Caco-2 (cell line): ENCODE data around the gene GALP. TPM values are rescaled to one million over a fixed set of nuclear protein-coding genes. Genes with fewer than 3 reads are reported as not detected.
A peak's percentile ranks its signal among the peaks of the same experiment; 100 is the strongest.
"Not testable (repeated sequence)": the region's sequence is repeated elsewhere in the genome, so short reads cannot be mapped to it uniquely, and the experiment has no call there.

ENCODE experiments used
- BruUV-seq: library from RNA; stranded (reverse); fragments of 400-500 nt; replicated peaks from 2 replicates; lab custom pipeline; 2021; lab: Mats Ljungman, UMichigan
- CTCF ChIA-PET: fragments of 300-600 bp; sonication (Branson Sonifier 250); formaldehyde crosslinking; loops from one replicate; lab custom pipeline; 2022; ENCODE audit warnings: antibody characterized with exemption; lab: Charles Lee
- POLR2A ChIA-PET: fragments of 300-600 bp; sonication (Branson Sonifier 250); formaldehyde crosslinking; loops from one replicate; lab custom pipeline; 2022; ENCODE audit warnings: antibody characterized with exemption; lab: Charles Lee
- DNase-seq, 2 experiments: peaks; one replicate each; pipeline versions ENCODE4 v3.0.0 to v3.0.0-alpha.2; 2020 to 2022
- H3K27me3 ChIP-seq: replicated peaks from 2 replicates; pipeline ENCODE4 v1.6.0; 2011; ENCODE audit warnings: low read length; ENCODE audit not compliant: control insufficient read depth, insufficient read depth
- H3K36me3 ChIP-seq: 2 replicates; pipeline ENCODE4 v1.5.1; 2011; ENCODE audit warnings: low read length; ENCODE audit not compliant: control insufficient read depth, insufficient read depth
- H3K4me1 ChIP-seq: fragments of 250-450 bp; sonication (Bioruptor Pico); 2 replicates; pipeline ENCODE4 v1.5.1; 2020; ENCODE audit warnings: mild to moderate bottlenecking
- H3K4me3 ChIP-seq: 2 replicates; pipeline ENCODE4 v1.5.1; 2011; ENCODE audit warnings: low read depth, mild to moderate bottlenecking, control low read depth, low read length
- H3K9me3 ChIP-seq: fragments of 250-450 bp; sonication (Bioruptor Pico); 2 replicates; pipeline ENCODE4 v1.5.1; 2020; ENCODE audit warnings: mild to moderate bottlenecking, moderate library complexity
- H3K27ac Mint-ChIP-seq: one replicate; pipeline ENCODE4 v1.8.0; 2022; ENCODE audit warnings: mixed read lengths; ENCODE audit not compliant: unreplicated experiment
- H3K27me3 Mint-ChIP-seq: one replicate; pipeline ENCODE4 v1.8.0; 2022; ENCODE audit warnings: mixed read lengths; ENCODE audit not compliant: insufficient read depth, unreplicated experiment
- H3K36me3 Mint-ChIP-seq: one replicate; pipeline ENCODE4 v1.8.0; 2022; ENCODE audit warnings: mild to moderate bottlenecking, mixed read lengths; ENCODE audit not compliant: insufficient read depth, unreplicated experiment
- H3K4me1 Mint-ChIP-seq: one replicate; pipeline ENCODE4 v1.8.0; 2022; ENCODE audit warnings: low read depth, mixed read lengths; ENCODE audit not compliant: unreplicated experiment
- H3K4me3 Mint-ChIP-seq: one replicate; pipeline ENCODE4 v1.8.0; 2022; ENCODE audit warnings: mild to moderate bottlenecking, moderate library complexity, mixed read lengths; ENCODE audit not compliant: unreplicated experiment
- H3K9me3 Mint-ChIP-seq: one replicate; pipeline ENCODE4 v1.8.0; 2022; ENCODE audit warnings: mixed read lengths; ENCODE audit not compliant: unreplicated experiment
- intact Hi-C: fragments of 100-400 bp; cut with micrococcal nuclease; formaldehyde crosslinking; loops from one replicate; pipeline ENCODE4 v1.10.0; 2022; ENCODE audit not compliant: unreplicated experiment
- total RNA-seq: library from RNA; stranded (reverse); gene quantifications from 2 replicates; pipeline ENCODE4 v1.2.3, GENCODE V29; 2022
- TF ChIP-seq, protein P1 (sequence below), 2 experiments: fragments of 200-600 bp in 1 of 2; IDR thresholded peaks; 1 replicate in 1 of 2; 2 replicates in 1 of 2; pipeline versions ENCODE4 v1.5.1 to v1.8.0; 2011 to 2022; ENCODE audit warnings: antibody characterized with exemption in 1 of 2, control low read depth in 1 of 2, inconsistent platforms in 1 of 2, low read depth in 1 of 2, low read length in 1 of 2, mild to moderate bottlenecking in 1 of 2, moderate library complexity in 1 of 2; ENCODE audit not compliant: insufficient read depth in 1 of 2, severe bottlenecking in 1 of 2, unreplicated experiment in 1 of 2

GALP gene
- total RNA-seq, 1 experiment from 2014 or later, result not detected

DNA sequence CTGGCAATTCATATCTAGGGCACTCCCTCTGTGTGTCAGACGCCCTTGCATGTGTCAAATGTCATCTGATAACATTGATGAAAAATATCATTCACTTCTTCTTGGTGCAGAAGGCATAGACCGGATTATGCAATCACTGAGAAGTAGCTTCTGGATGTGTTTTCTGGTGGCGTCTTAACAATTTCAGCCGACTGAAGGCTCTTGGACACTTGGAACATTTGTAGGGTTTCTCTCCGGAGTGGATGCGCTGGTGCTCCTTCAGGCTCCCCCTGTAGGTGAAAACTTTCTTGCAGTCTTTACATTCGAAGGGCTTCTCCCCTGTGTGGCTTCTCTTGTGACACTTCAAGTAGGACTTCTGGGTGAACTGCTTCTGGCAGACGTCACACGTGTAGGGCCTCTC is 45.6 kb downstream of the GALP start:
- intact Hi-C loops, H3K27me3 Mint-ChIP-seq, H3K4me1 Mint-ChIP-seq, H3K9me3 ChIP-seq, H3K36me3 ChIP-seq, H3K27ac Mint-ChIP-seq, H3K27me3 ChIP-seq, H3K36me3 Mint-ChIP-seq, H3K4me1 ChIP-seq, H3K9me3 Mint-ChIP-seq, POLR2A ChIA-PET, H3K4me3 ChIP-seq, H3K4me3 Mint-ChIP-seq, BruUV-seq: not testable (repeated sequence)
- DNase-seq, result peak in 1 of 2 experiments; percentile 39
- CTCF ChIA-PET, result interaction anchor here (0.6 to 1.5 kb wide), 2 partner anchors 155 to 638 kb away, joined by 3 to 6 read pairs; no protein-coding TSS in a partner anchor
- TF ChIP-seq, protein P1, sequence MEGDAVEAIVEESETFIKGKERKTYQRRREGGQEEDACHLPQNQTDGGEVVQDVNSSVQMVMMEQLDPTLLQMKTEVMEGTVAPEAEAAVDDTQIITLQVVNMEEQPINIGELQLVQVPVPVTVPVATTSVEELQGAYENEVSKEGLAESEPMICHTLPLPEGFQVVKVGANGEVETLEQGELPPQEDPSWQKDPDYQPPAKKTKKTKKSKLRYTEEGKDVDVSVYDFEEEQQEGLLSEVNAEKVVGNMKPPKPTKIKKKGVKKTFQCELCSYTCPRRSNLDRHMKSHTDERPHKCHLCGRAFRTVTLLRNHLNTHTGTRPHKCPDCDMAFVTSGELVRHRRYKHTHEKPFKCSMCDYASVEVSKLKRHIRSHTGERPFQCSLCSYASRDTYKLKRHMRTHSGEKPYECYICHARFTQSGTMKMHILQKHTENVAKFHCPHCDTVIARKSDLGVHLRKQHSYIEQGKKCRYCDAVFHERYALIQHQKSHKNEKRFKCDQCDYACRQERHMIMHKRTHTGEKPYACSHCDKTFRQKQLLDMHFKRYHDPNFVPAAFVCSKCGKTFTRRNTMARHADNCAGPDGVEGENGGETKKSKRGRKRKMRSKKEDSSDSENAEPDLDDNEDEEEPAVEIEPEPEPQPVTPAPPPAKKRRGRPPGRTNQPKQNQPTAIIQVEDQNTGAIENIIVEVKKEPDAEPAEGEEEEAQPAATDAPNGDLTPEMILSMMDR (IDR thresholded peaks at IDR 0.05; ENCODE audit: insufficient read depth in 1 of 2, low read depth in 1 of 2, low read length in 1 of 2, severe bottlenecking in 1 of 2, unreplicated experiment in 1 of 2), result peak; percentile 6 to 42

DNA sequence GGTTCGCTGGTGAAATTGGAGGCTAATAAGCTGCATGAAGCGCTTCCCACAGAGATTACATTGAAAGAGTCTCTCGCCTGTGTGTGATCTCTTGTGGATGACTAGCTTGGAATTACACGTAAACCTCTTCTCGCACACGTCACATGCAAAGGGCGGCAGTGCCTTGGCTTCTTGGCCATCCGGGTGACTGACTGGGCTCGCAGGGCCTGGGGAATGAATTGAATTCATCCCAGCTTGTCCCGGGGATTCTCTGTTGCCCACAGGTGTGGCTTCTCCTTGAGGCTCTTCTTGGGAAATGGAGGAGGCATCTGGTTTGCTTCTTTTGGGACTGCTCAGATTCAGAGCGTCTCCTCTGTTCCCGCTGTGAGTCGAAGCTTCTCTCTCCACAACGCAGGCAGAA is 46.0 kb downstream of the GALP start:
- Mint-ChIP-seq H3K4me3 (no peak overlapping the region), H3K27me3 (no peaks in the 10 kb centered on the region), H3K36me3 (no peaks in the 10 kb centered on the region), H3K27ac (no peak overlapping the region), H3K9me3 (no peaks in the 10 kb centered on the region), H3K4me1 (no peaks in the 10 kb centered on the region)
- no peak for DNase-seq
- Histone ChIP-seq H3K4me3 (no peak overlapping the region), H3K36me3 (no peaks in the 10 kb centered on the region), H3K27me3 (no peaks in the 10 kb centered on the region), H3K4me1 (no peaks in the 10 kb centered on the region), H3K9me3 (no peaks in the 10 kb centered on the region)
- BruUV-seq, result no TSS peak
- ChIA-PET CTCF (interaction anchor here (0.6 to 1.5 kb wide), 2 partner anchors 156 to 638 kb away, joined by 3 to 6 read pairs; no protein-coding TSS in a partner anchor), POLR2A (no interaction called here)
- TF ChIP-seq, protein P1 (IDR thresholded peaks at IDR 0.05; ENCODE audit: insufficient read depth in 1 of 2, low read depth in 1 of 2, low read length in 1 of 2, severe bottlenecking in 1 of 2, unreplicated experiment in 1 of 2), result no peak
- intact Hi-C loops, result no loop called here

DNA sequence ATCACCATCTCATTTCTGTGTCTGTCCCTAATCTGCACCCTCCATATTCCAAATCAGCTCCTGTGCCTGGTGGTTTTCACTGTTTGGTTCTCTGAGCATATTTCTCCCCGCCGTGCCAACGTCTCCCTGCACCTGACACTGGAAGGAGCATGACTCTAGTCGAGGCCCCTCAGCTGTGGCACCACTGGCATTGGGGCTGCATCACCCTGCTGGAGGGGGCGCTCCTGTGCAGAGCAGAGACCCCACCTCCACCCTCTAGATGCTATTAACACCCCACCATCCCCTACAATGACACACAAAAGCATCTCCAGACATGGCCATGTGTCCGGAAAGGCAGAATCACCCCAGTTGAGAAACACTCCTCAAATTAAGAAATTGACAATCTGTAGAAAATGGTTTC is 47.1 kb downstream of the GALP start:
- ChIA-PET POLR2A (no interaction called here), CTCF (interaction anchor here (1.5 kb wide), 1 partner anchor 157 kb away, joined by 6 read pairs; no protein-coding TSS in a partner anchor)
- no peaks in the 10 kb centered on the region for H3K27me3 ChIP-seq
- H3K36me3 ChIP-seq, result no peaks in the 10 kb centered on the region
- Mint-ChIP-seq H3K27ac (no peak overlapping the region), H3K27me3 (no peaks in the 10 kb centered on the region), H3K4me1 (no peaks in the 10 kb centered on the region), H3K9me3 (no peaks in the 10 kb centered on the region), H3K36me3 (no peaks in the 10 kb centered on the region), H3K4me3 (no peak overlapping the region)
- TF ChIP-seq, protein P1 (IDR thresholded peaks at IDR 0.05; ENCODE audit: insufficient read depth in 1 of 2, low read depth in 1 of 2, low read length in 1 of 2, severe bottlenecking in 1 of 2, unreplicated experiment in 1 of 2), result no peak
- no peak for DNase-seq
- H3K4me3 ChIP-seq, result no peak overlapping the region
- H3K9me3 ChIP-seq, result no peaks in the 10 kb centered on the region
- BruUV-seq, result no TSS peak
- H3K4me1 ChIP-seq, result no peaks in the 10 kb centered on the region
- intact Hi-C loops, result no loop called here
